ENCODE results near the gene TIMM9.
"Not testable (repeated sequence)": the region's sequence is repeated elsewhere in the genome, so short reads cannot be mapped to it uniquely, and the experiment has no call there.

The TIMM9 gene

DNA sequence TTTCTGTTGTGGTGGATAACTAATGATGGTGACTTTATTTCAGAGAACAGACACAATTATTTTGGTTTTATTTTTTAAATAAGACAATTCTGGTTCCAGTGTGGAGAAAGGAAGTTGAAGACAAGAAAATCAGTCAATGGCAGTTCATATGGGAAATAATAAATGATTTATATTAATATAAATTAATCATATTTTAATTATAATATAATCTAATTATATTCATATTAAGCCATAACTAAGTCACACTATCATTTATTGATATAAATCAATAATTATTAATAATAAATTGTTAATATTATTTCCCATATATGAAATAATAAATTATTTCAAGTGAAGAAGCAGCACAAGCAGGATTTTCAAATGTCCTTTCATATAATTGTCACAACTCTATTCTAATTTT, 28.8 kb downstream of the TIMM9 start:
- DNase-seq (ENCODE audit: low read depth): no peak

DNA sequence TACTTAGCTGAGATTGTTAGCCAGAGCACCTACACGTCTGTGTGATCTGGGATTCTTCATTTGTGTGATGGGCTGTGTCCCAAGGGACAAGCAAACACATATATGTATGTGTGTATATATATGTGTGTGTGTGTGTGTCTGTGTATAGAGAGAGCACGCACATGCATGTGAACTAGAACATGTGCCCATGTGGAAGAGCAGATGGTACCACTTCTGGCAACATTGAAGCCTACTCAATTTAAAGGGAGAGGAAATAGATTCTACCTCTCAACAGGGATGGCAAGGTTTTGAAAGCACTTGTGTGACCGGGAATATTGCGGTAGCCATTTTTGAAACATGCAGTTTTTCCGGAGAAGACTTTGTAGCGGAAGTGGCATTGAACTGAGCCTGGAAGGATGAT, 30.2 kb downstream of the TIMM9 start:
- no peak for DNase-seq (ENCODE audit: low read depth)

DNA sequence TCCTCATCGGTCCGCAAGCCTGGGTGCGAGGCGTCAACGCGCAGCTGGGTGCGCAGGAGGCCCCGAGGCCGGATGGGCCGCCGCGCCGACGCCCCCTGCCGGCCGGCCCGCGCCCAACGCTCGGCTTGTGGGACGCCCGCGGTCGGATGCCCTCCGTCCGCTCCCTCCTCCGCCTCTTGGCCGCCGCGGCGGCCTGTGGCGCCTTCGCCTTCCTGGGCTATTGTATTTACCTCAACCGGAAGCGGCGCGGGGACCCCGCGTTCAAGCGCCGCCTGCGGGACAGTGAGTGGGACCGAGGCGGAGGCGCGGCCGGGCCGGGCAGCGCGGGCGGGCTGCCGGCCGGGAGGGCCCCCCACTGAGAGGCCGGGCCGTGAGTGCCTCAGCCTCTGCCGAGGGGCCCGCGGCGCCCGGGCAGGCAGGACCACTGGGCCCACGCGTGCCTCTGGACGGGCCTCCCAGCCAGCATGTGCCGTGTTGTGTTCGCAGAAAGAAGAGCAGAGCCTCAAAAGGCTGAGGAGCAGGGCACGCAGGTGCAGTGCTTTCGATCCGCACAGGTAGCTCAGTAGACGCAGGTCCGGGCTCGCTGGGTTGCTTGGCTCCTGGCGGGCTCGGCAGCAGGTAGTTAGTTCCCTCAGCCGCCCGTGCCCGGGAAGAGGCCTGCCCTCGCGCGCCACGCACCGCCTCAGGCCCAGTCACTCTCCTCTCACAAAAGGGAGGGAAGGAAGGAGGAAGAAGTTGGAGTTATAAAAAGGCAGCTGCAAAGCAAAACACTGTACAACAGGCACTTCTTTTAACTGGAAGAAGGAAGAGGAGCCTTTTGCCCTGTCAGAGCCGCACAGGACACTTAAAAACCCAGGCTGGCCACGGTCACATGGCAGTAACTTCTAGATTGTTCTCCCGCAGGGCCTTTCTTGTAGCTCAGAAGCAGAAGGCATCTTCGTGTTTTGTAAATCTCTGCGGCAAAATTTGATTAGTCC, 31.2 kb downstream of the TIMM9 start, which contains the start of gene TOMM20L:
TSS of gene TOMM20L (plus strand) at position 119 of the 977 bp plus-strand sequence. CDS start at position 147, 28 bp downstream.
- peak; percentile 69 for DNase-seq (ENCODE audit: low read depth)

DNA sequence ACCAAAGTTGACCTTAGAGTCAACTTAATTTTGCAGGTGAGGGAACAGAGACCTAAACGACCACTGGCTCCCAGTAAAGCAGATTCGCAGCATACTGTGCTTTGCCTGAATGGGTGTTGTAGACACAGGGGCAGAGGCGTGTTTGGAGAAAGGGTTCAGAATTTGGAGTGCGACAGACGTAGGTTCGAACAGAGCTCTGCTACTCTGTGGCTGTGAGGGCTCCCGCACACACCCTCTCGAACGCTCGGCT, 31.8 kb downstream of the TIMM9 start:
- no peak for DNase-seq (ENCODE audit: low read depth)

DNA sequence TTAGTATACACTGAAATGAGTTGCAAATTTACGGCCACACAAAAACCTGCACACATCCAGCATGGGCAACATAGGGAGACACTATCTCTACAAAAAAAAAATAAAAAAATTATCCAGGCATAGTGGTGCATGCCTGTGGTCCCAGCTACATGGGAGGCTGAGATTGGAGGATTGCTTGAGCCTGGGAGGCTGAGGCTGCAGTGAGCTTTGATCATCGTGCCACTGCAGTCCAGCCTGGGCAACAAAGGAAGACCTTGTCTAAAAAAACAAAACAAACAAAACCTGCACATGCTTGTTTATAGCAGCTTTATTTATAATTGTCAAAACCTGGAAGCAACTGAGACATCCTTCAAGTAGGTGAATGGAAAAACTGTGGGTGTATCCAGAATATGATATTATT, 36.5 kb downstream of the TIMM9 start:
- DNase-seq (ENCODE audit: low read depth): no peak

DNA sequence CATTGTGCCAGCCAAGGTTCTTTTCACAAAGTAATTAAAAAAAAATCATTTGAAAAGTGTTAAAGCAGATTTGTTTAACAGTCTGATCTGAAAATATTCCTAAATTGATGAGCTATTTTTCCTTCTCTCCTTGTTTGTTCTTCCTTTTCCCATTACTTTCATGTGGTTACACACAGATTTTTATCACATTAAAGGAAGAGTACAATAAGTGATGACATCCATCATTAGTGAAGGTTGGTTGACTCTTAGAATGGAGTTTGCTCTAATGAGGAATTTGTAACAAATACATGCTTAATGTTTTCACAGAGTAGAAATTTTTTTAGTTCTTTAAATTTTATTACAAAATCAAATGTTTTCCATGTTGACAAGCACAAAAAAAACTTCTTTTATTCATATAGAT, 50.5 kb downstream of the TIMM9 start:
- DNase-seq (ENCODE audit: low read depth): no peak

DNA sequence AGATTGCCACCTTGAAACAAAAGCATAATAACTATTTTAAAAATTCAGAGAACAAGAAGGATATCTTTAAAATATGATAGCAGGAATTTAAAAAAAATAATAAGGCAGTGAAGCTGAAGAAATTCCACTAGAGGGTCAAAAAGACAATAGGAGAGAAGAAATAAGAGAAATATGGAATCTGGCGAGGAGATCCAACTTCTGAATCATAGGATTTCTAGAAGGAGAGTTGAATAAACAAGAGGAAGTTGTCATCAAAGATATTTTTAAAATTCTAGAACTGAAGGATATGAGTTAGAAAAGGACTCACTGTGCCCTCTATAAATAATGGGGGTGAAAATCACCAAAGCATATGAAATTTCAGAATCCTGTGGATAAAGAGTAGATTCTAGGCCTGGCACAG, 58.4 kb downstream of the TIMM9 start:
- no peak for DNase-seq (ENCODE audit: low read depth)

DNA sequence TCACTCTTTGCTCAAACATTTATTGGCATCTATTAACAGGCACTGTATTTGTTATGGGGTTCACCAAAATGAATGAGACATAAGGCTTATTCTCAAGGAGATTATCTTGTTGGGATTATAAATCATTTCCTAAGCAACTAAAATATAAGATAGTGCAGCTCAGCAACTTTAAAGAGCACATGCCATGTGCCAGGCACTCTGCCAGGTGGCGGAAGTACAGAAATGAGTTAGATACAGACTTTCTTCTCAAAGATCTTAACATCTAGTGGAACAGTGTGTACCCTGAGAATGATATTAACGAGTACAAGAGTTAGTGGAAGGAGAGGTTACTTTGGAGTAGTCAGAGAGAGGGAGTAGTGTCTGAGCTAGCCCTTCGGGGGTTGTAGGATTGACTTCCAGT, 60.0 kb downstream of the TIMM9 start:
- DNase-seq (ENCODE audit: low read depth): no peak

DNA sequence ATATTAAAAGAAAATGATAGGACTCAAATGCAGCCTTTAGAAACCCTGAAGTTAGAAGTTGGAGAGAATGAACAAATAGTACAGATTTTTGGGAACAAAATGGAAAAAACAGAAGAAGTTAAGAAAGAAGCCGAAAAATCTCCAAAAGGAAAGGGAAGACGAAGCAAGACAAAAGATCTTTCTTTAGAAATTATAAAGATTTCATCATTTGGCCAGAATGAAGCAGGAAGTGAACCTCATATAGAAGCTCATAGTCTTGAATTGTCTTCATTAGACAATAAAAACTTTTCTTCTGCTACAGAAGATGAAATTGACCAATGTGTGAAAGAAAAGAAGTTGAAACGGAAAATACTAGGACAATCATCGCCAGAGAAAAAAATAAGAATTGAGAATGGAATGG, 63.0 kb downstream of the TIMM9 start:
- no peak for DNase-seq (ENCODE audit: low read depth)

DNA sequence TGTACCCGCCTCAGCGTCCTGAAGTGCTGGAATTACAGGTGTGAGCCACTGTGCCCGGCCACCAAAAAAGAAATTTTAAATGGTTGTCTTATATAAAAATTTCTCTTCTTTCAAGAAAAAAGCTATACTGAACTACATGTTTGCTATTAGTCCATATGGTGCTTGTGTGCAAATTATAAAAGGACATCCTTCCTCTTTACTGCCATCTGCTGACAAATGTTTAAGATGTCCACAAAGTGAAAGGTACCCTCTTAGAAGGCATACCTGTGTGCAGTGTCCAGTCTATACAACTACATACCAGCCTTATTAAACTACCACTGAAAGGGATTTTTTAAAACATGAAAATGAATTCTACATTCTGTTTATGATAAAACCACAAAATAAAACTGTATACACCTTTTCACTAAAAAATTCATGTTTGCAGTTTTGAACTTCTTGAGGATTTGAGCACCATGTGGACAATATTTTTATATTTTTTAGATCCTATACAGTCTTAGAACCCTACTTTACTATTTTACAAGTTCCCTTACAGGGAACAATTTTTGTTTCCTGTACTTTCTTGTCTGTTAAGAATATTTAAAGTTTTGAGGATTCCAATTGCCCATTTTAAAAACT, 64.4 kb downstream of the TIMM9 start:
- DNase-seq (ENCODE audit: low read depth): no peak

DNA sequence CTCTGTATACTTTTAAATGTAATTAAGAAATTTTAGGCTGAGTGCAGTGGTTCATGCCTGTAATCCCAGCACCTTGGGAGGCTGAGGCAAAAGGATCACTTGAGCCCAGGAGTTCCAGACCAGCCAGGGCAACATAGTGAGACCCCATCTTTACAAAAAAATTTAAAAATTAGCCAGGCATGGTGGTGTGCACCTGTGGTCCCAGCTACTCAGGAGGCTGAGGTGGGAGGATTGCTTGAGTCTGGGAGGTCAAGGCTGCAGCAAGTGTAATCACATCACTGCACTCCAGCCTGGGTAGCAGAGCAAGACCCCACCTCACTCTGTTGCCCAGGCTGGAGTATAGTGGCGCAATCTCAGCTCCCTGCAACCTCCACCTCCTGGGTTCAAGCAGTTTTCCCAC, 65.1 kb downstream of the TIMM9 start:
- not testable (repeated sequence) for DNase-seq (ENCODE audit: low read depth)
